NCI-H146 (cell line): ENCODE data around the gene NRM.
"Not testable (repeated sequence)": the region's sequence is repeated elsewhere in the genome, so short reads cannot be mapped to it uniquely, and the experiment has no call there.

Experiments used
- DNase-seq: peaks from one replicate; lab custom pipeline; 2025; lab: John Stamatoyannopoulos, UW

NRM gene

GRCh38 chr6:30666300-30666699 is 24.5 kb downstream of the NRM start:
- DNase-seq: not testable (repeated sequence)

DNA sequence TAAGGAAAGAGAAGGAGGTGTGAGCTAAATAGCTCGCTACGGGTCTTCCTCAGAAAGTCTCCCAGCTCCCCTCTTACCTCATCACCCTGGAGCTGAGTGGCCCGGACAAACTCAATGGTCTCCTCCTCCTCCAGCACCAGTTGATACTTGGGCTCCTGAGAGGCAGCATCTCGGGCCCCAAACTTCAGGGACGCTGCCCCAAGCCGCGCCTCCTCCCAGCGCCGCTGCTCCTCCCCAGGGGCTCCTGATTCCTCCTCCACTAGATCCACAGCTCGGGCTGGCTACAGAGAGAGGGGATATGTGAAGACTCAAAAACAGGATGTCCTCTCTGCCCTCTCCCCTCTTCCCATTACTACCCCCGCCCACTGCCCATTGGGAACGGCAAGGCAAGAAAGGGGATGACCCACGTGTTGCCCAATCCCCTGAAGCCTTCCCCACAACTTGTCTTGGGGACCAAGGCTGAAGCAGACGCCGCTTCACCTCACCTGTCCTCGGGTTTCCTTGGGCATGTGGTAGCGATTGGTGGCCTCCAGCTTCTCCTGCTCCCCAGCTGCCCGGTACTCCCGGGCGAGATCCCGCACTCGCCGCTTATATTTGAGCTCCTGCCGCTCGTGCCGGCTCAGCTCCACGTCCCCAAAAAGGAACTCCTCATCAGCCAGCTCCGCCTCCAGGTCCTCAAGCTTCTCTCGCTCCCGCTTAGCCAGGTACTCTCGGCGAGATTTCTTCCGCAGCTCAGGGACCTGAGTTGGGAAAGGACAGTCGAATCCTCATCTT is 25.6 kb downstream of the NRM start:
- DNase-seq: no peak

- not testable (repeated sequence) for DNase-seq
Observed at GRCh38 chr6:30657922-30658321, 32.9 kb downstream of the NRM start.

DNA sequence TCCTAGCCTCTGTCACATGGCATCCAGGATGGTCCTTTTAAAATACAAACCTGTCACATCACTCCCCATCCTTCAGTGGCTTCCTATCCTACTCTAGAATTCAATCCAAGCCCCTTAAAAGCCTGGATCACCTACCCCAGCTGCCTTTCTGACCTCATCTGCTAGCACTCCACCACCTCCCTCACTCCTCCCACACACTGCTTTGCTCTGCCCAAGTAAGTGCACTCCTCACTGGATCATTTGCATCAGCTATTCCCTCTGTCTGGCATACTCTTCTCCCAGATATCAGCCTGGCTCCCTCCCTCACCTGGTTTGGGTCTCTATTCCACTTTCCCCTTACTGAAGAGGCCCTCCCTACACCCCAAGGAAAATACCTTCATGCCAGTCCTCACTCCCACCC is 33.3 kb downstream of the NRM start:
- DNase-seq: no peak

DNA sequence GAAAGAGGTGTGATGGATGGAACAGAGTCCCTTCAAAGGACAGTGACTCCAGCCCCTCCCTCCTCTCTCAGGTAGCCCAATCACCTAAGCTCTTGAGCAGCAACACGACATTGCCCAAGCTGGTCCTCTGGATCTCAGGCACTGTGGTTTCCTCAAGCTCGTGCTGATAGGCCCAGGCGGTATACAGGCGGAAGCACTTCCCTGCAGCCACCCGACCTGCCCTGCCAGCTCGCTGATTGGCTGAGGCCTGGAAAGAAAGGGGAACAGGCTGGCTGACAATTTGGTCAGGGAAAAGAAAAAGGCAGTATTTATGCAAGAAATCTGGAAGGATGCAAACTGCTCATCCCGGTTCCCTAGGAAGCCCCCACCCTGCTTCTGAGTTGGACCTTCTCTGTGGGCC is 34.3 kb downstream of the NRM start:
- no peak for DNase-seq

- DNase-seq: no peak
Observed at GRCh38 chr6:30655743-30656094, 35.1 kb downstream of the NRM start.

DNA sequence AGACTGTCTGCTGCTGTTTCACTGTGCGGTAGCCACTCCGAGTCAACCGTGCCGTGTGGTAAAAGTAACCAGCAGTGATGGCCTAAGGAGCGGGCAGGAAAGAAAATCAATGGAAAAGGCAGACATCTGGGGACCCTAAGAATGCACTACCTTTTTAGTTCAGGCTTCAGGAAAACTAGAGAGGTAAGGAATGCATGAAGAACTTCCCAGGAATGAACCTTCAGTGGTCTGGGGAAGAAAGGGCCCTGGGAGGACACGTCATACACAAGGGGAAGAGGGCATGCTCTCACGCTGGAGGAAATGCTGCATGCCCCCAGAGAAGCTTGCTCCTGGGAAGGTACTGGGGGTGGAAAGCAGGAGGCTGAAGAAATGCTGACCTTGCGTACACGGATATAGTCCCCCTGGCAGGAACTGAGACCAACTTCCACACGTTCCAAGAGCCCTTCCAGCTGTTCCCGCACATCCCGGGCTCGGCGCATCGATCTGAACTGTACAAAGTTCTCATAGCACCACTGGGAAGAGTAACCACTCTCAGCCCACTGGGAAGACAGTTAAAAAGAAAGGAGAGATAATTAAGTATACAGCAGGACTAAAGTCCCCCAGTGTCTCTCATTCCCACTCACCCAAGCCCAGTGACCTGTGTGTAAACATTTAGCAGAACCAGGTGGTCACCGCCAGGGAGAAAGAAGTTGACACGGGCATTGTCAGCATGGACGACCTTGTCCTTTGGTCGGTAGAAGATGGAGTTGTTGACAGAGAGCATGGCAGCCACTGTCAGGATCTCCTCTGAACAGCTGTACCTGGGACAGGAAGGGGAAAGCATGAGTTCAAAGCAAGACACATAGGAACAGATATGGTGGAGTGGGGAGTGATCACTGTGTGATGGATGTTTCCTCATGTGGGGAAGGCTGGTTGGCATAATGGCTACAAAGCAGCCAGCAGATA is 35.7 kb downstream of the NRM start:
- DNase-seq: no peak

GRCh38 chr6:30651143-30651542 is 39.6 kb downstream of the NRM start:
- DNase-seq: no peak

GRCh38 chr6:30647242-30648116 is 43.3 kb downstream of the NRM start:
- DNase-seq: peak; percentile 91

GRCh38 chr6:30646450-30647241 is 44.1 kb downstream of the NRM start, which contains the start of gene C6orf136:
Gene C6orf136, plus strand, starts transcription at chr6:30647133. Its CDS starts 99 bp downstream, at chr6:30647232.
- peak; percentile 93 for DNase-seq

DNA sequence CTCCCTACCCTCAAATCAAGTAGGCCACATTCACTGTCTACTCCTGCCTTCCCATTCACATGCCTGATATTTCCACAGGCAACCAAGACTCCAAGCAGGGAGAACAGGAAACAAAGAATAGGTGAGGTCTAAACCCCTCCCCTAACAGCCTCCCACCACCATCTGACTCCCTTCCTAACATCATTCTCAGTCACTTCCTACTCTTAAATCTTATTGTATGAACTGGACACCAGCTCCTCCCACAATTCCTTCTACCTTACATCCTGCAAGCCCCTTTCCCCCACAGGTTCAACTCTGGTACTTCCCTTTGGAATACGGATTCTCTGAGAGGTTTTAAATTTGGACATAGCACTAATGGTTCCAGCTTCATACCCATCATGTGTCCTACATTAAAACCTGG is 44.8 kb downstream of the NRM start:
- DNase-seq: no peak

GRCh38 chr6:30644769-30645168 is 46.0 kb downstream of the NRM start:
- no peak for DNase-seq

DNA sequence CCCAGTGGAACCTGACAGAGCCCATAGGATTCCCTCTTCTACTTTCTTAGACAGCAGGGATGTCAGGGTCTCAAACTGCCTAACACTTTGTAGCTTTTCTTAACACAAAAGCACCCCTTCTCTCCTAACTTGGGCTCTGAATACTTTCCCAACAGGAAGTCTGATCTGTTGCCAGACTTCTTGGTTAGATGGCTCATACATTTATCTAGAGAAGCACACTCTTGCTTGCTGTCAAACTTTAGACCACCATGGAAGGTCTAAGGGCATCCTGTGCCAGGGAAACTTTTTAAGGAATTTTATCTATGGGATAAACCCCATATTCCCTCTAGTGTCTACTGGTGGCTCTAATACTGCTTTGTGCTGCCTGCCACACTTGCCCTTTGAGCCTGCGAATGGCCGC is 47.1 kb downstream of the NRM start:
- DNase-seq: no peak

- no peak for DNase-seq
Observed at GRCh38 chr6:30641048-30641447, 49.7 kb downstream of the NRM start.

- DNase-seq: no peak
Observed at GRCh38 chr6:30640481-30640880, 50.3 kb downstream of the NRM start.
